VCaP (cell line): ENCODE data around the gene PPM1H.

Experiments
- H3K27ac ChIP-seq: fragments of 450-650 bp; 2 replicates; pipeline ENCODE4 v1.5.1; 2017
- CTCF ChIP-seq: fragments of 450-650 bp; conservative IDR thresholded peaks from 2 replicates; pipeline ENCODE4 v1.5.1; 2017; ENCODE audit warnings: mild to moderate bottlenecking, moderate library complexity

The PPM1H gene

GRCh38 chr12:62969695-62970094, 34.7 kb upstream of the PPM1H start:
- H3K27ac ChIP-seq = peak overlapping the region; percentile 88
- no peak for TF ChIP-seq CTCF

GRCh38 chr12:62967701-62968100, 32.8 kb upstream of the PPM1H start:
- H3K27ac ChIP-seq = peak overlapping the region; percentile 88
- TF ChIP-seq CTCF = no peak

- TF ChIP-seq CTCF = no peak
- H3K27ac ChIP-seq = peak overlapping the region; percentile 88
These were observed 32.1 kb upstream of the PPM1H start for GRCh38 chr12:62966990-62967506.

- H3K27ac ChIP-seq = peak overlapping the region; percentile 88
These were observed 31.6 kb upstream of the PPM1H start for GRCh38 chr12:62966446-62966989.

- peak overlapping the region; percentile 88 for H3K27ac ChIP-seq
These were observed 30.8 kb upstream of the PPM1H start for GRCh38 chr12:62965700-62966099.

GRCh38 chr12:62965242-62965641, 30.3 kb upstream of the PPM1H start:
- H3K27ac ChIP-seq = peak overlapping the region; percentile 88

GRCh38 chr12:62963486-62964041, 28.6 kb upstream of the PPM1H start:
- no peak overlapping the region for H3K27ac ChIP-seq
- no peak for TF ChIP-seq CTCF

GRCh38 chr12:62960324-62960723, 25.4 kb upstream of the PPM1H start:
- TF ChIP-seq CTCF = no peak
- H3K27ac ChIP-seq = peak overlapping the region; percentile 89; the same call in 1 of the 2 replicates

GRCh38 chr12:62959745-62960144, 24.8 kb upstream of the PPM1H start:
- H3K27ac ChIP-seq = peak overlapping the region; percentile 89
- no peak for TF ChIP-seq CTCF
